Keratinocyte (primary cell): ENCODE data around the gene GIT1. TPM values are rescaled to one million over a fixed set of nuclear protein-coding genes. Genes with fewer than 3 reads are reported as not detected.

Experiments
- DNase-seq: peaks from one replicate; pipeline ENCODE4 v3.0.0-alpha.2; 2011; ENCODE audit warnings: low read depth, missing footprints, low spot score
- FAIRE-seq: peaks from 2 replicates; lab custom pipeline; 2011; peaks lifted over from hg19 to GRCh38; lab: Jason Lieb, UNC
- H2AFZ ChIP-seq: 2 replicates; pipeline ENCODE4 v1.6.0; 2012; ENCODE audit warnings: low read length, control low read depth, inconsistent platforms; ENCODE audit not compliant: control insufficient read depth
- H3K27ac ChIP-seq: 2 replicates; pipeline ENCODE4 v1.5.1; 2011; ENCODE audit warnings: low read length; ENCODE audit not compliant: control insufficient read depth, insufficient read depth
- H3K27me3 ChIP-seq: 3 replicates; pipeline ENCODE4 v1.6.0; 2011; ENCODE audit warnings: low read length; ENCODE audit not compliant: control insufficient read depth, insufficient read depth; ENCODE audit errors: extremely low read depth
- H3K36me3 ChIP-seq, 2 experiments: 2 replicates in 1 of 2; 3 replicates in 1 of 2; pipeline ENCODE4 v1.5.1; 2011; ENCODE audit warnings: low read length in 2 of 2, mild to moderate bottlenecking in 1 of 2; ENCODE audit not compliant: control insufficient read depth in 2 of 2, insufficient read depth in 2 of 2; ENCODE audit errors: extremely low read depth in 1 of 2
- H3K4me1 ChIP-seq: 3 replicates; pipeline ENCODE4 v1.5.1; 2011; ENCODE audit warnings: low read length; ENCODE audit not compliant: control insufficient read depth, insufficient read depth; ENCODE audit errors: extremely low read depth
- H3K4me2 ChIP-seq: 3 replicates; pipeline ENCODE4 v1.6.0; 2011; ENCODE audit warnings: low read depth, low read length; ENCODE audit not compliant: control insufficient read depth, insufficient read depth; ENCODE audit errors: extremely low read depth
- H3K4me3 ChIP-seq, 3 experiments: fragments of 200-600 bp in 1 of 3; sonication (generic) in 1 of 3; 2 replicates in 2 of 3; 3 replicates in 1 of 3; pipeline ENCODE4 v1.5.1; 2011 to 2016; ENCODE audit warnings: low read length in 3 of 3, mild to moderate bottlenecking in 3 of 3, control low read depth in 2 of 3, inconsistent platforms in 1 of 3, low read depth in 1 of 3, mixed read lengths in 1 of 3, mixed run types in 1 of 3, moderate library complexity in 1 of 3; ENCODE audit not compliant: control insufficient read depth in 2 of 3, insufficient read depth in 2 of 3; ENCODE audit errors: extremely low read depth in 1 of 3
- H3K79me2 ChIP-seq: 2 replicates; pipeline ENCODE4 v1.6.0; 2012; ENCODE audit warnings: low read length; ENCODE audit not compliant: control insufficient read depth, insufficient read depth
- H3K9ac ChIP-seq: 3 replicates; pipeline ENCODE4 v1.6.0; 2011; ENCODE audit warnings: low read length; ENCODE audit not compliant: control insufficient read depth, insufficient read depth; ENCODE audit errors: extremely low read depth
- H3K9me1 ChIP-seq: 3 replicates; pipeline ENCODE4 v1.6.0; 2011; ENCODE audit warnings: low read length; ENCODE audit not compliant: control insufficient read depth, insufficient read depth; ENCODE audit errors: extremely low read depth
- H3K9me3 ChIP-seq: 2 replicates; pipeline ENCODE4 v1.5.1; 2012; ENCODE audit warnings: low read depth, low read length; ENCODE audit not compliant: control insufficient read depth
- H4K20me1 ChIP-seq: 3 replicates; pipeline ENCODE4 v1.6.0; 2011; ENCODE audit warnings: low read length; ENCODE audit not compliant: control insufficient read depth, insufficient read depth; ENCODE audit errors: extremely low read depth
- EZH2 ChIP-seq: IDR thresholded peaks from one replicate; pipeline ENCODE4 v1.6.1; 2012; ENCODE audit warnings: inconsistent platforms, mild to moderate bottlenecking, low read length, moderate library complexity
- dilution Hi-C: fragments of 300-500 bp; cut with MboI; formaldehyde crosslinking; loops from one replicate; pipeline ENCODE4 v1.7.0; 2020; ENCODE audit warnings: low sequenced_read_pairs; ENCODE audit not compliant: extremely low pct_ligation_motif_present
- polyA plus RNA-seq, 5 experiments: library from polyadenylated mRNA; depleted of rRNA in 3 of 5; stranded (reverse) in 3 of 5; stranded (forward) in 1 of 5; unstranded in 1 of 5; fragments of >200 nt; gene quantifications; 1 replicate in 1 of 5; 2 replicates in 3 of 5; 3 replicates in 1 of 5; pipeline versions ENCODE4 v1.2.1 to v1.2.3, GENCODE V29; 2011 to 2012; ENCODE audit warnings: missing spikeins in 2 of 5, low read depth in 1 of 5, low replicate concordance in 1 of 5
- TF ChIP-seq, protein P1 (sequence below), 3 experiments: IDR thresholded peaks in 1 of 3; conservative IDR thresholded peaks in 1 of 3; optimal IDR thresholded peaks in 1 of 3; 2 replicates in 2 of 3; 3 replicates in 1 of 3; pipeline versions ENCODE3 to v1.5.1; 2011; ENCODE audit warnings: low read length in 3 of 3, mild to moderate bottlenecking in 3 of 3, moderate library complexity in 2 of 3, control low read depth in 1 of 3, inconsistent platforms in 1 of 3; ENCODE audit not compliant: insufficient read depth in 2 of 3; ENCODE audit errors: extremely low read depth in 1 of 3

The GIT1 gene
- polyA plus RNA-seq, 1 donor (not counting 4 experiments of a cell fraction or from before 2014, with no cell fraction given) = 42.7 TPM

- Histone ChIP-seq H3K9me3 (no peaks in the 10 kb centered on the region), H3K27me3 (no peaks in the 10 kb centered on the region), H3K79me2 (peaks cover 21% of the 10 kb centered on the region), H3K4me1 (peaks cover 39% of the 10 kb centered on the region), H3K4me3 (no peak overlapping the region), H4K20me1 (no peaks in the 10 kb centered on the region), H3K4me2 (peak overlapping the region; percentile 13), H3K9me1 (no peaks in the 10 kb centered on the region), H3K9ac (no peak overlapping the region), H3K36me3 (no peaks in the 10 kb centered on the region), H2AFZ (no peak overlapping the region), H3K27ac (no peak overlapping the region)
- no peak for DNase-seq
- peak; percentile 29 for FAIRE-seq
- dilution Hi-C loops = no loop called here
- TF ChIP-seq, protein P1, sequence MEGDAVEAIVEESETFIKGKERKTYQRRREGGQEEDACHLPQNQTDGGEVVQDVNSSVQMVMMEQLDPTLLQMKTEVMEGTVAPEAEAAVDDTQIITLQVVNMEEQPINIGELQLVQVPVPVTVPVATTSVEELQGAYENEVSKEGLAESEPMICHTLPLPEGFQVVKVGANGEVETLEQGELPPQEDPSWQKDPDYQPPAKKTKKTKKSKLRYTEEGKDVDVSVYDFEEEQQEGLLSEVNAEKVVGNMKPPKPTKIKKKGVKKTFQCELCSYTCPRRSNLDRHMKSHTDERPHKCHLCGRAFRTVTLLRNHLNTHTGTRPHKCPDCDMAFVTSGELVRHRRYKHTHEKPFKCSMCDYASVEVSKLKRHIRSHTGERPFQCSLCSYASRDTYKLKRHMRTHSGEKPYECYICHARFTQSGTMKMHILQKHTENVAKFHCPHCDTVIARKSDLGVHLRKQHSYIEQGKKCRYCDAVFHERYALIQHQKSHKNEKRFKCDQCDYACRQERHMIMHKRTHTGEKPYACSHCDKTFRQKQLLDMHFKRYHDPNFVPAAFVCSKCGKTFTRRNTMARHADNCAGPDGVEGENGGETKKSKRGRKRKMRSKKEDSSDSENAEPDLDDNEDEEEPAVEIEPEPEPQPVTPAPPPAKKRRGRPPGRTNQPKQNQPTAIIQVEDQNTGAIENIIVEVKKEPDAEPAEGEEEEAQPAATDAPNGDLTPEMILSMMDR (optimal IDR thresholded peaks at IDR 0.05 in 1 of 3, IDR thresholded peaks at IDR 0.05 in 1 of 3, conservative IDR thresholded peaks at IDR 0.05 in 1 of 3; ENCODE audit: extremely low read depth in 1 of 3, insufficient read depth in 2 of 3, low read length in 3 of 3) = no peak
- no peak for TF ChIP-seq EZH2
Observed at GRCh38 chr17:29595107-29595942, 5.9 kb upstream of the GIT1 start.

GRCh38 chr17:29594519-29595090, 5.2 kb upstream of the GIT1 start:
- TF ChIP-seq, protein P1 (optimal IDR thresholded peaks at IDR 0.05 in 1 of 3, IDR thresholded peaks at IDR 0.05 in 1 of 3, conservative IDR thresholded peaks at IDR 0.05 in 1 of 3; ENCODE audit: extremely low read depth in 1 of 3, insufficient read depth in 2 of 3, low read length in 3 of 3) = no peak
- no peak for TF ChIP-seq EZH2
- H3K4me2 ChIP-seq = peak overlapping the region; percentile 92
- H3K9me1 ChIP-seq = no peaks in the 10 kb centered on the region
- no peak for FAIRE-seq
- dilution Hi-C loops = no loop called here
- H3K36me3 ChIP-seq = no peaks in the 10 kb centered on the region
- no peak overlapping the region for H2AFZ ChIP-seq
- no peaks in the 10 kb centered on the region for H4K20me1 ChIP-seq
- H3K9me3 ChIP-seq = no peaks in the 10 kb centered on the region
- H3K9ac ChIP-seq = no peak overlapping the region
- no peaks in the 10 kb centered on the region for H3K27me3 ChIP-seq
- H3K4me3 ChIP-seq = peak overlapping the region; percentile 51 to 78 (median 70)
- peaks cover 46% of the 10 kb centered on the region for H3K4me1 ChIP-seq
- no peak for DNase-seq
- peaks cover 19% of the 10 kb centered on the region for H3K79me2 ChIP-seq
- no peak overlapping the region for H3K27ac ChIP-seq
